ENCODE measurements around the gene GANAB. TPM values are rescaled to one million over a fixed set of nuclear protein-coding genes. Genes with fewer than 3 reads are reported as not detected.
A peak's percentile ranks its signal among the peaks of the same experiment; 100 is the strongest.

GANAB gene
- total RNA-seq, 1 experiment from 2014 or later, result 274 TPM

- Histone ChIP-seq H3K36me3 (ENCODE audit: low read depth, low read length) (no peaks in the 10 kb centered on the region), H3K4me2 (ENCODE audit: low read length) (no peak overlapping the region), H3F3A (ENCODE audit: low read length, unreplicated experiment) (peaks cover 7% of the 10 kb centered on the region), H3K4me1 (ENCODE audit: insufficient read depth, low read length) (peaks cover 35% of the 10 kb centered on the region), H2AFZ (ENCODE audit: low read length) (no peak overlapping the region), H3K79me2 (ENCODE audit: low read length) (peaks cover 26% of the 10 kb centered on the region), H3K27ac (ENCODE audit: low read length) (no peak overlapping the region), H3K9me3 (ENCODE audit: low read length) (no peaks in the 10 kb centered on the region), H3K4me3 (ENCODE audit: low read length) (no peak overlapping the region), H3K27me3 (ENCODE audit: low read length) (no peaks in the 10 kb centered on the region), H3K9ac (ENCODE audit: low read length) (no peak overlapping the region), H3K9me2 (replicated peaks; ENCODE audit: low read length) (no peaks in the 10 kb centered on the region), H4K20me1 (ENCODE audit: low read length) (no peaks in the 10 kb centered on the region)
- intact Hi-C loops (cut with micrococcal nuclease), result no loop called here
- no TSS peak for BruUV-seq (replicated peaks)
- CTCF ChIA-PET, result no interaction called here
- POLR2A ChIA-PET (ENCODE audit: unreplicated experiment), result no interaction called here
- TF ChIP-seq EZH2phosphoT487 (IDR thresholded peaks at IDR 0.05; ENCODE audit: borderline replicate concordance, low read length), result no peak
- no peak for TF ChIP-seq CTCF (conservative IDR thresholded peaks at IDR 0.05; ENCODE audit: low read depth, low read length)
- no peak for TF ChIP-seq EZH2 (IDR thresholded peaks at IDR 0.05; ENCODE audit: low read length, unreplicated experiment)
- DNase-seq (no peak), ATAC-seq (no peak)
These were observed 30.9 kb downstream of the GANAB start for GRCh38 chr11:62615521-62615920.

- Histone ChIP-seq H3K4me2 (ENCODE audit: low read length) (peak overlapping the region; percentile 14; the same call in 1 of the 2 replicates), H3K27me3 (ENCODE audit: low read length) (no peaks in the 10 kb centered on the region), H3K27ac (ENCODE audit: low read length) (peak overlapping the region; percentile 9; the same call in 1 of the 2 replicates), H3F3A (ENCODE audit: low read length, unreplicated experiment) (peaks cover 7% of the 10 kb centered on the region), H3K4me1 (ENCODE audit: insufficient read depth, low read length) (peaks cover 29% of the 10 kb centered on the region), H3K9me3 (ENCODE audit: low read length) (no peaks in the 10 kb centered on the region), H2AFZ (ENCODE audit: low read length) (no peak overlapping the region), H3K36me3 (ENCODE audit: low read depth, low read length) (no peaks in the 10 kb centered on the region), H4K20me1 (ENCODE audit: low read length) (no peaks in the 10 kb centered on the region), H3K4me3 (ENCODE audit: low read length) (no peak overlapping the region), H3K9me2 (replicated peaks; ENCODE audit: low read length) (no peaks in the 10 kb centered on the region), H3K79me2 (ENCODE audit: low read length) (peaks cover 14% of the 10 kb centered on the region), H3K9ac (ENCODE audit: low read length) (no peak overlapping the region)
- POLR2A ChIA-PET (ENCODE audit: unreplicated experiment), result no interaction called here
- DNase-seq, result peak; percentile 72
- no TSS peak for BruUV-seq (replicated peaks)
- CTCF ChIA-PET, result no interaction called here
- ATAC-seq, result peak; percentile 10
- intact Hi-C loops (cut with micrococcal nuclease), result loop anchor here (5.0 kb wide), 1 partner anchor 33 kb away; the partner anchor contains the start of gene GANAB
- TF ChIP-seq EZH2 (IDR thresholded peaks at IDR 0.05; ENCODE audit: low read length, unreplicated experiment), result no peak
- TF ChIP-seq EZH2phosphoT487 (IDR thresholded peaks at IDR 0.05; ENCODE audit: borderline replicate concordance, low read length), result no peak
- no peak for TF ChIP-seq CTCF (conservative IDR thresholded peaks at IDR 0.05; ENCODE audit: low read depth, low read length)
These were observed 32.1 kb downstream of the GANAB start for GRCh38 chr11:62614275-62614674.

- Histone ChIP-seq H3K4me2 (ENCODE audit: low read length) (peak overlapping the region; percentile 97; the same call in 1 of the 2 replicates), H3K4me1 (ENCODE audit: insufficient read depth, low read length) (peaks cover 29% of the 10 kb centered on the region), H3K36me3 (ENCODE audit: low read depth, low read length) (no peaks in the 10 kb centered on the region), H4K20me1 (ENCODE audit: low read length) (no peaks in the 10 kb centered on the region), H3K79me2 (ENCODE audit: low read length) (peaks cover 12% of the 10 kb centered on the region; the same call in 1 of the 2 replicates), H3K9ac (ENCODE audit: low read length) (no peak overlapping the region), H3K27me3 (ENCODE audit: low read length) (no peaks in the 10 kb centered on the region), H3K9me2 (replicated peaks; ENCODE audit: low read length) (no peaks in the 10 kb centered on the region), H3K27ac (ENCODE audit: low read length) (peak overlapping the region; percentile 59; the same call in 1 of the 2 replicates), H2AFZ (ENCODE audit: low read length) (peak overlapping the region; percentile 89), H3K9me3 (ENCODE audit: low read length) (no peaks in the 10 kb centered on the region), H3K4me3 (ENCODE audit: low read length) (peak overlapping the region; percentile 81; the same call in 1 of the 2 replicates), H3F3A (ENCODE audit: low read length, unreplicated experiment) (peaks cover 7% of the 10 kb centered on the region)
- intact Hi-C loops (cut with micrococcal nuclease), result loop anchor here (5.0 kb wide), 1 partner anchor 34 kb away; the partner anchor contains the start of gene GANAB
- ChIA-PET POLR2A (ENCODE audit: unreplicated experiment) (no interaction called here), CTCF (interaction anchor here (0.7 to 0.8 kb wide), 2 partner anchors 12 to 60 kb away, joined by 3 to 4 read pairs; partner anchors contain the start of gene MTA2)
- TSS peak; percentile 24 for BruUV-seq (replicated peaks)
- no peak for TF ChIP-seq EZH2phosphoT487 (IDR thresholded peaks at IDR 0.05; ENCODE audit: borderline replicate concordance, low read length)
- TF ChIP-seq EZH2 (IDR thresholded peaks at IDR 0.05; ENCODE audit: low read length, unreplicated experiment), result no peak
- no peak for TF ChIP-seq CTCF (conservative IDR thresholded peaks at IDR 0.05; ENCODE audit: low read depth, low read length)
- peak; percentile 11 for ATAC-seq
- no peak for DNase-seq
These were observed 33.1 kb downstream of the GANAB start for GRCh38 chr11:62613291-62613778.

Measured in PC-3 (cell line).